SK-N-SH (cell line): ENCODE measurements around the gene MED16. TPM values are rescaled to one million over a fixed set of nuclear protein-coding genes. Genes with fewer than 3 reads are reported as not detected.

Source experiments
- CTCF ChIA-PET: fragments of 300-600, 350-600 bp; formaldehyde crosslinking; extraction: SDS; loops from one replicate; lab custom pipeline; 2021; lab: Yijun Ruan, JAX
- POLR2A ChIA-PET: fragments of 350-600 bp; sonication (Branson Sonifier 250); formaldehyde crosslinking; extraction: SDS; loops from one replicate; lab custom pipeline; 2020; ENCODE audit warnings: antibody characterized with exemption, inconsistent platforms; lab: Yijun Ruan, JAX
- DNase-seq: peaks from one replicate; pipeline ENCODE4 v3.0.0; 2012
- H2AFZ ChIP-seq: fragments of 200-600 bp; sonication (generic); 2 replicates; pipeline ENCODE4 v1.8.1; 2016; ENCODE audit warnings: antibody characterized with exemption, mild to moderate bottlenecking, low read depth
- H3F3A ChIP-seq: fragments of 200-600 bp; sonication (generic); replicated peaks from 2 replicates; pipeline ENCODE3; 2016; ENCODE audit warnings: antibody characterized with exemption, mild to moderate bottlenecking; ENCODE audit not compliant: insufficient read depth
- H3K27ac ChIP-seq, 2 experiments: fragments of 200-500 bp in 1 of 2; fragments of 200-600 bp in 1 of 2; sonication (Bioruptor generic) in 1 of 2; sonication (generic), shearing (Covaris generic) in 1 of 2; 2 replicates each; pipeline versions ENCODE4 v1.5.1 to v1.6.1; 2014 to 2016; ENCODE audit warnings: low read depth in 2 of 2, inconsistent platforms in 1 of 2, low read length in 1 of 2, mild to moderate bottlenecking in 1 of 2, mixed read lengths in 1 of 2
- H3K27me3 ChIP-seq: fragments of 200-600 bp; sonication (generic), shearing (Covaris generic); 2 replicates; pipeline ENCODE4 v1.6.1; 2016; ENCODE audit warnings: mixed run types; ENCODE audit not compliant: insufficient read depth
- H3K36me3 ChIP-seq, 2 experiments: fragments of 200-500 bp in 1 of 2; fragments of 200-600 bp in 1 of 2; sonication (Bioruptor generic) in 1 of 2; sonication (generic) in 1 of 2; replicated peaks in 1 of 2; 2 replicates each; pipeline versions ENCODE3 to v1.5.1; 2014 to 2016; ENCODE audit warnings: low read length in 1 of 2, mild to moderate bottlenecking in 1 of 2; ENCODE audit not compliant: insufficient read depth in 2 of 2, control insufficient read depth in 1 of 2
- H3K4me1 ChIP-seq, 2 experiments: fragments of 200-500 bp in 1 of 2; fragments of 200-600 bp in 1 of 2; sonication (Bioruptor generic) in 1 of 2; sonication (generic), shearing (Covaris generic) in 1 of 2; 2 replicates each; pipeline versions ENCODE4 v1.5.1 to v1.6.1; 2014 to 2016; ENCODE audit warnings: low read depth in 1 of 2, low read length in 1 of 2, mixed run types in 1 of 2; ENCODE audit not compliant: insufficient read depth in 2 of 2, control insufficient read depth in 1 of 2
- H3K4me2 ChIP-seq: fragments of 200-600 bp; sonication (generic), shearing (Covaris generic); 2 replicates; pipeline ENCODE4 v1.6.1; 2017; ENCODE audit warnings: mixed run types
- H3K4me3 ChIP-seq, 2 experiments: fragments of 200-500 bp in 1 of 2; fragments of 200-600 bp in 1 of 2; sonication (Bioruptor generic) in 1 of 2; sonication (generic), shearing (Covaris generic) in 1 of 2; 2 replicates each; pipeline versions ENCODE4 v1.5.1 to v1.8.1; 2014 to 2016; ENCODE audit warnings: low read depth in 2 of 2, inconsistent platforms in 1 of 2, low read length in 1 of 2, mild to moderate bottlenecking in 1 of 2, mixed read lengths in 1 of 2, moderate library complexity in 1 of 2
- H3K79me2 ChIP-seq: fragments of 200-600 bp; sonication (generic); 2 replicates; pipeline ENCODE4 v1.8.1; 2017; ENCODE audit warnings: mild to moderate bottlenecking; ENCODE audit not compliant: insufficient read depth
- H3K9ac ChIP-seq: fragments of 200-600 bp; sonication (generic); 2 replicates; pipeline ENCODE4 v1.6.1; 2017; ENCODE audit warnings: mixed run types
- H3K9me2 ChIP-seq: fragments of 200-600 bp; sonication (generic); 2 replicates; pipeline ENCODE4 v1.6.1; 2017; ENCODE audit warnings: mixed run types
- H3K9me3 ChIP-seq: fragments of 200-600 bp; sonication (generic); 2 replicates; pipeline ENCODE4 v1.6.1; 2017; ENCODE audit warnings: mixed run types, mild to moderate bottlenecking, moderate library complexity
- H4K20me1 ChIP-seq: fragments of 200-600 bp; sonication (generic); 2 replicates; pipeline ENCODE4 v1.6.1; 2017; ENCODE audit warnings: mild to moderate bottlenecking, mixed run types; ENCODE audit not compliant: insufficient read depth
- EZH2phosphoT487 ChIP-seq: fragments of 200-600 bp; sonication (generic); IDR thresholded peaks from 2 replicates; pipeline ENCODE4 v1.6.1; 2017; ENCODE audit warnings: low read depth, mixed run types, mild to moderate bottlenecking, antibody characterized with exemption, moderate library complexity, borderline replicate concordance
- GATA2 ChIP-seq: sonication (generic); formaldehyde crosslinking; IDR thresholded peaks from 2 replicates; pipeline ENCODE4 v1.5.0; 2020; ENCODE audit warnings: mild to moderate bottlenecking, missing genetic modification reagents
- NRF1 ChIP-seq: IDR thresholded peaks from 2 replicates; pipeline ENCODE4 v1.6.1; 2012; ENCODE audit warnings: low read depth, mild to moderate bottlenecking, low read length
- RAD21 ChIP-seq: IDR thresholded peaks from 2 replicates; pipeline ENCODE4 v1.6.1; 2012; ENCODE audit warnings: mild to moderate bottlenecking, low read length
- RFX5 ChIP-seq: IDR thresholded peaks from 2 replicates; pipeline ENCODE4 v1.6.1; 2012; ENCODE audit warnings: mild to moderate bottlenecking, improper control_type of control experiment, low read length
- TAF1 ChIP-seq: IDR thresholded peaks from 2 replicates; pipeline ENCODE4 v1.6.1; 2012; ENCODE audit warnings: low read depth, mild to moderate bottlenecking, low read length, moderate library complexity, borderline replicate concordance
- TEAD4 ChIP-seq: IDR thresholded peaks from 2 replicates; pipeline ENCODE4 v1.4.0; 2012; ENCODE audit warnings: mild to moderate bottlenecking, borderline replicate concordance; ENCODE audit not compliant: insufficient read depth
- WGBS: methylation state at CpG from one replicate; pipeline ENCODE4 v1.1.6; 2017; ENCODE audit warnings: low lambda C conversion rate; 5-methylcytosine and 5-hydroxymethylcytosine counted together
- polyA plus RNA-seq, 3 experiments: library from polyadenylated mRNA; depleted of rRNA; stranded (reverse); fragments of >200 nt; gene quantifications; 2 replicates each; pipeline ENCODE4 v1.2.3, GENCODE V29; 2012
- TF ChIP-seq, protein P1 (sequence below): fragments of 200-600 bp; sonication (generic); IDR thresholded peaks from 2 replicates; pipeline ENCODE4 v1.6.1; 2017; ENCODE audit warnings: antibody characterized with exemption, mild to moderate bottlenecking, moderate library complexity
- TF ChIP-seq, protein P2 (sequence below): IDR thresholded peaks from 2 replicates; pipeline ENCODE4; 2012

The MED16 gene
- polyA plus RNA-seq, 1 of the 3 experiments (the other 2 are of a cell fraction): 40.6 TPM

DNA sequence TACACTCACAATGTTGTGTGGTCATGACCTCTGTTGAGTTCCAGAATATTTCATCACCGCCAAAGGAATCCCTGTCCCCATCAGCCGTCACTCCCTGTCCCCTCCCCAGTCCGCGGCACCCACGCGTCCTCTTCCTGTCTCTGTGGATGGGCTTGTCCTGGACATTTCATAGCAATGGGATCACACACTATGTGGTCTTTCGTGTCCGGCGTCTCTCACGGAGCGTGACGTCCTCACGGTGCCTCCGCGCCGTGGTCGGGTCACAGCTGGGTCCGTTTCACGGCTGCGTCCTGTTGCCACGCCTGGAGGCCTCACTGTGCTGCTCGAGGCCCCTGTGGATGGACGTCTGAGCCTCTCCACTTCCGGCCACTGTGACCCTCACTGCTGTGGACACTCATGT, 58.8 kb downstream of the MED16 start:
- H4K20me1 ChIP-seq: no peaks in the 10 kb centered on the region
- H3K36me3 ChIP-seq: no peaks in the 10 kb centered on the region
- ChIA-PET CTCF (no interaction called here), POLR2A (no interaction called here)
- no peak overlapping the region for H2AFZ ChIP-seq
- 48% methylated on average over 20 of the region's 24 CpGs for WGBS
- H3K9ac ChIP-seq: no peak overlapping the region
- H3K27ac ChIP-seq: no peak overlapping the region
- no peaks in the 10 kb centered on the region for H3K79me2 ChIP-seq
- H3K4me3 ChIP-seq: no peak overlapping the region
- no peaks in the 10 kb centered on the region for H3K9me3 ChIP-seq
- no peaks in the 10 kb centered on the region for H3K9me2 ChIP-seq
- DNase-seq: no peak
- peaks cover 5% of the 10 kb centered on the region for H3F3A ChIP-seq
- H3K4me2 ChIP-seq: no peak overlapping the region
- H3K4me1 ChIP-seq: no peaks in the 10 kb centered on the region
- H3K27me3 ChIP-seq: peaks cover 82% of the 10 kb centered on the region
- no peak for TF ChIP-seq EZH2phosphoT487
- no peak for TF ChIP-seq GATA2 (CRISPR knock-in tag)
- TF ChIP-seq, protein P1, sequence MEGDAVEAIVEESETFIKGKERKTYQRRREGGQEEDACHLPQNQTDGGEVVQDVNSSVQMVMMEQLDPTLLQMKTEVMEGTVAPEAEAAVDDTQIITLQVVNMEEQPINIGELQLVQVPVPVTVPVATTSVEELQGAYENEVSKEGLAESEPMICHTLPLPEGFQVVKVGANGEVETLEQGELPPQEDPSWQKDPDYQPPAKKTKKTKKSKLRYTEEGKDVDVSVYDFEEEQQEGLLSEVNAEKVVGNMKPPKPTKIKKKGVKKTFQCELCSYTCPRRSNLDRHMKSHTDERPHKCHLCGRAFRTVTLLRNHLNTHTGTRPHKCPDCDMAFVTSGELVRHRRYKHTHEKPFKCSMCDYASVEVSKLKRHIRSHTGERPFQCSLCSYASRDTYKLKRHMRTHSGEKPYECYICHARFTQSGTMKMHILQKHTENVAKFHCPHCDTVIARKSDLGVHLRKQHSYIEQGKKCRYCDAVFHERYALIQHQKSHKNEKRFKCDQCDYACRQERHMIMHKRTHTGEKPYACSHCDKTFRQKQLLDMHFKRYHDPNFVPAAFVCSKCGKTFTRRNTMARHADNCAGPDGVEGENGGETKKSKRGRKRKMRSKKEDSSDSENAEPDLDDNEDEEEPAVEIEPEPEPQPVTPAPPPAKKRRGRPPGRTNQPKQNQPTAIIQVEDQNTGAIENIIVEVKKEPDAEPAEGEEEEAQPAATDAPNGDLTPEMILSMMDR: no peak
- TF ChIP-seq, protein P2, sequence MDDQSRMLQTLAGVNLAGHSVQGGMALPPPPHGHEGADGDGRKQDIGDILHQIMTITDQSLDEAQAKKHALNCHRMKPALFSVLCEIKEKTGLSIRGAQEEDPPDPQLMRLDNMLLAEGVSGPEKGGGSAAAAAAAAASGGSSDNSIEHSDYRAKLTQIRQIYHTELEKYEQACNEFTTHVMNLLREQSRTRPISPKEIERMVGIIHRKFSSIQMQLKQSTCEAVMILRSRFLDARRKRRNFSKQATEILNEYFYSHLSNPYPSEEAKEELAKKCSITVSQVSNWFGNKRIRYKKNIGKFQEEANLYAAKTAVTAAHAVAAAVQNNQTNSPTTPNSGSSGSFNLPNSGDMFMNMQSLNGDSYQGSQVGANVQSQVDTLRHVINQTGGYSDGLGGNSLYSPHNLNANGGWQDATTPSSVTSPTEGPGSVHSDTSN: no peak
- TF ChIP-seq RAD21: no peak
- no peak for TF ChIP-seq TAF1
- TF ChIP-seq RFX5: no peak
- TF ChIP-seq NRF1: no peak
- TF ChIP-seq, all 33 proteins: peak for 0

DNA sequence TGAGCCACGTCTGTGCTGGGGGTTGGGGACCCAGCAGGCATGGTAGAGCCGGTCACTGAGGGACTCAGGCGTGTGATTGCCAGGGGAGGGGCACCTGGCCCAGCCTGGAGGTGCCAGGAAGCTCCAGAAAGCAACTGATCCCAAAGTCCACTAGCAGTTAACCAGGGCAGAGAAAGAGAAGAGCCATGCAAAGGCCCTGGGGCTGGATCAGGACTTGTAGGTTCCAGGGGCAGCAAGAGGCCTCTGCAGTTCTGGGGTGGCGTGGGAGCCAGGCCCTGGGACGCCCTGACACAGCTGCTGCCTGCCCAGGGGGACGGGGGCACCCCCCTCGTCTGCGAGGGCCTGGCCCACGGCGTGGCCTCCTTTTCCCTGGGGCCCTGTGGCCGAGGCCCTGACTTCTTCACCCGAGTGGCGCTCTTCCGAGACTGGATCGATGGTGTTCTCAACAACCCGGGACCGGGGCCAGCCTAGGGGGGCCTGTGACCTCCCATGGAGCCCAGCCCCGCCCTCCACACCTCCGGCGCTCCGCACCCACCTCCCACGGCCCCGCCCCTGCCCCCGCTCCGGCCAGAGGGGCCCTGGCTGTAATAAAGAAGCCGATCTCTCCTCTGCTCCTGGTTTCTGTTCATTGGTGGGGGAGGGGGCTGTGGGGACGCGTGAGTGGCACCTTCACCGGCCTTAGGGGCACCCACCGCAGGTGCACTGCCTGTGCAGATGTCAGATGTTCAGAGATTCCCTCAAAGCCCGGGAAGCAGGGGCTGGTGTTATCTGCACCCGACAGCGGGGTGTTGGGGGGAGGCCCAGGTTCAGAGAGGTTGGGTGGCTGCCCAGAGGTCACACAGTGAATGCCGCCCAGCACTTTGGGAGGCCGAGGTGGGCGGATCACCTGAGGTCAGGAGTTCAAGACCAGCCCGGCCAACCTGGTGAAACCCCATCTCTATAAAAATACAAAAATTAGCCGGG, 61.3 kb downstream of the MED16 start:
- ChIA-PET POLR2A (no interaction called here), CTCF (interaction anchor here (1.1 to 1.7 kb wide), 4 partner anchors 19 to 62 kb away, joined by 3 to 5 read pairs (median 4); no protein-coding TSS in a partner anchor)
- TF ChIP-seq TEAD4: no peak
- H2AFZ ChIP-seq: no peak overlapping the region
- no peaks in the 10 kb centered on the region for H3K4me1 ChIP-seq
- no peak overlapping the region for H3K27ac ChIP-seq
- no peak overlapping the region for H3K4me3 ChIP-seq
- H3K9me3 ChIP-seq: no peaks in the 10 kb centered on the region
- H3K4me2 ChIP-seq: no peak overlapping the region
- 26% methylated on average over 32 of the region's 38 CpGs for WGBS
- no peaks in the 10 kb centered on the region for H3K36me3 ChIP-seq
- H3K9me2 ChIP-seq: no peaks in the 10 kb centered on the region
- no peaks in the 10 kb centered on the region for H3K79me2 ChIP-seq
- DNase-seq: no peak
- no peaks in the 10 kb centered on the region for H4K20me1 ChIP-seq
- peaks cover 63% of the 10 kb centered on the region for H3K27me3 ChIP-seq
- H3F3A ChIP-seq: peaks cover 5% of the 10 kb centered on the region
- no peak overlapping the region for H3K9ac ChIP-seq
